SK-MEL-5 (cell line): ENCODE results near the gene AADACL2. TPM values are rescaled to one million over a fixed set of nuclear protein-coding genes. Genes with fewer than 3 reads are reported as not detected.
"Not testable (repeated sequence)": the region's sequence is repeated elsewhere in the genome, so short reads cannot be mapped to it uniquely, and the experiment has no call there.

ENCODE experiments used
- DNase-seq: peaks from one replicate; pipeline ENCODE4 v3.0.0-alpha.2; 2016; ENCODE audit warnings: low read depth, low spot score
- in situ Hi-C: cut with HindIII; loops from 2 replicates; pipeline ENCODE4 v1.10.0; 2016; ENCODE audit warnings: low sequenced_read_pairs, high pct_unique_total_duplicates, low pct_unique_long_range_greater_than_20kb
- total RNA-seq: library from RNA; depleted of rRNA; stranded (reverse); fragments of >200 nt; shearing (Covaris generic); gene quantifications from 2 replicates; pipeline ENCODE4 v1.2.3, GENCODE V29; 2014; rRNA removed

AADACL2 gene
- total RNA-seq, 1 experiment from 2014 or later, result not detected

- in situ Hi-C loops, result no loop called here
- DNase-seq, result no peak
Observed at GRCh38 chr3:151789853-151790463, 56.2 kb downstream of the AADACL2 start.

DNA sequence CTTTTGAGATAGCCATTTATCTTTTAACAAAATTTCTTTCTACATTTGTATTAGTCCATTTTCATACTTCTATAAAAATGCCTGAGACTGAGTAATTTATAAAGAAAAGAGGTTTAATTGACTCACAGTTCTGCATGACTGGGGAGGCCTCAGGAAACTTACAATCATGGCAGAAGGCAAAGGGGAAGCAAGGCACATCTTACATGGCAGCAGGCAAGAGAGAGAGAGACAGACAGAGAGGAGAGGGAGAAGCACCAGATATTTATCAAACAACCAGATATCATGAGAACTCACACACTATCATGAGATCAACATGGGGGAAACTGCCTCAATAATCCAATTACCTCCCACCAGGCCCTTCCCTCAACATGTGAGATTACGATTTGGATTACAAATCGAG is 57.0 kb downstream of the AADACL2 start:
- DNase-seq, in situ Hi-C loops: not testable (repeated sequence)

GRCh38 chr3:151792411-151792810 is 58.7 kb downstream of the AADACL2 start:
- in situ Hi-C loops, result no loop called here
- DNase-seq, result no peak

- no peak for DNase-seq
- in situ Hi-C loops, result no loop called here
Observed at GRCh38 chr3:151793636-151794035, 59.9 kb downstream of the AADACL2 start.

GRCh38 chr3:151794080-151794479 is 60.4 kb downstream of the AADACL2 start:
- no peak for DNase-seq
- in situ Hi-C loops, result no loop called here

- DNase-seq, result no peak
- in situ Hi-C loops, result no loop called here
Observed at GRCh38 chr3:151795276-151795675, 61.5 kb downstream of the AADACL2 start.

- DNase-seq, result no peak
- in situ Hi-C loops, result no loop called here
Observed at GRCh38 chr3:151796105-151796680, 62.5 kb downstream of the AADACL2 start.

DNA sequence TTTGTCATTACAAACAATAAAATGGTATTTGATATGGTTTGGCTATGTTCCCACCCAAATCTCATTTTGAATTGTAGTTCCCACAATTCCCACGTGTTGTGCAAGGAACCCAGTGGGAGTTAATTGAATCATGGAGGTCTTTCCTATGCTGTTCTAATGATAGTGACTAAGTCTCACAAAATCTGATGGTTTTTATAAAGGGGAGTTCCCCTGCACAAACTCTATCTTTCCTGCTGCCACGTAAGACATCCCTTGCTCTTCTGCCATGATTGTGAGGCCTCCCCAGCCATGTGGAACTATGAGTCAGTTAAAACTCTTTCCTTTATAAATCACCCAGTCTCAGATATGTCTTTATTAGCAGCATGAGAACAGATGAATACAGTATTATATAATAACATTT is 64.7 kb downstream of the AADACL2 start:
- in situ Hi-C loops, result no loop called here
- no peak for DNase-seq

DNA sequence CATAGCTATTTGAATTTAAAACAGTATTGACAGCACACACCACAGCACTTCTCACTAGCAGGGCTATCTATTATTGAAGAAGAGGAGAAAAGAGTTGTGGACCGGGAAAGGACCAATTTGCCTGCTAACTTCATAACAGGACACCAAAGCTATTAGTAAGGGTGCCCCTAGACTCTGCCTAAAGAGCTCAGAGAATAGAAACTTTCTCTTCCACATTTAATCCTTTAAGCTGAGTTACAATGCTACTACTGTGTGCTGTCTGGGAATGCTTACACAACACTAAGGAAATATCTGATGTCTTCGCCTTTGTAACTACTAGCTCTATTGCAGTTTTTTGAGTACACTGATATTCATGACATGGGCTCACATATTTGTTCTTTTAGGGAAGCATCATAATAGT is 66.7 kb downstream of the AADACL2 start:
- peak; percentile 56 for DNase-seq
- in situ Hi-C loops, result no loop called here

DNA sequence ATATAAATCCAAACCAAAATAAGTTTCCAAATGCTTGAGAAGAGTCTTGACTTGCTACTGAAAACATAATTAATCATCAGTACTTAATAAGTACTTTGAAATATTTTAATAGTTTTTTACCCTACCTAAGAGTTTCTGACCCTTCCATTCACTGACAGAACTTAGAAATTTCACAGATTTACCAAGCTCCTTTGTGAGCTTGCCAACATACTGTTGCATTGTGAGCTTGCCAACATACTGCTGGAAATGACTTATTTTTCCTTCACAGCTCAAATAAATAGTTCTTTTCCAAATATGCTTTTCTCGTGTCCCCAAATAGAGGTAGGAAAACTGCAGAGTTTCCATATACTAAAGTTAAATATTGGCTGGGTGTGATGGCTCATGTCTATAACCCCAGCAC is 70.5 kb downstream of the AADACL2 start:
- DNase-seq, result no peak
- in situ Hi-C loops, result no loop called here

- in situ Hi-C loops, result no loop called here
- DNase-seq, result no peak
Observed at GRCh38 chr3:151806838-151807237, 73.1 kb downstream of the AADACL2 start.

Other genes starting within 250 kb of the AADACL2 start
- gene AADAC, start 80.2 kb downstream of the AADACL2 start, total RNA-seq, result not detected in 2 replicates
- 0.03 TPM in 1 of 2 replicates, not detected in the other for gene SUCNR1, start 139.7 kb downstream of the AADACL2 start, total RNA-seq